Measurements from ENCODE around the gene PARP3. TPM values are rescaled to one million over a fixed set of nuclear protein-coding genes. Genes with fewer than 3 reads are reported as not detected.

The PARP3 gene
- polyA plus RNA-seq, 2 of the 4 experiments (the other 2 are of a cell fraction), result 7.6 to 11.0 TPM

GRCh38 chr3:51968883-51969678 is 26.9 kb downstream of the PARP3 start:
- ChIA-PET CTCF (interaction anchor here (0.9 to 7.1 kb wide), 4 partner anchors 10 to 300 kb away, joined by 3 to 53 read pairs (median 20); partner anchors contain the start of genes ACY1, PARP3 and RRP9), POLR2A (interaction anchor here (0.6 to 0.9 kb wide), 4 partner anchors 14 to 27 kb away, joined by 3 to 6 read pairs (median 3); partner anchors contain the start of genes ACY1, PARP3, RPL29 and RRP9)
- 87% methylated on average over 6 of the region's 6 CpGs for WGBS (ENCODE audit: missing lambda C conversion rate)
- TF ChIP-seq EHF (CRISPR knock-in tag; IDR thresholded peaks at IDR 0.05), result no peak
- no peak for TF ChIP-seq MYC (IDR thresholded peaks at IDR 0.05; ENCODE audit: borderline replicate concordance, low read length)
- no peak for TF ChIP-seq NR3C1 (IDR thresholded peaks at IDR 0.05)
- TF ChIP-seq HOXB13 (CRISPR knock-in tag; IDR thresholded peaks at IDR 0.05; ENCODE audit: low read depth), result no peak
- no peak for TF ChIP-seq BHLHE40 (IDR thresholded peaks at IDR 0.05; ENCODE audit: low read depth, low read length)
- no peak for TF ChIP-seq MAFK (IDR thresholded peaks at IDR 0.05; ENCODE audit: partially characterized antibody)
- no peak for TF ChIP-seq USF2 (IDR thresholded peaks at IDR 0.05)
- TF ChIP-seq, protein P1, sequence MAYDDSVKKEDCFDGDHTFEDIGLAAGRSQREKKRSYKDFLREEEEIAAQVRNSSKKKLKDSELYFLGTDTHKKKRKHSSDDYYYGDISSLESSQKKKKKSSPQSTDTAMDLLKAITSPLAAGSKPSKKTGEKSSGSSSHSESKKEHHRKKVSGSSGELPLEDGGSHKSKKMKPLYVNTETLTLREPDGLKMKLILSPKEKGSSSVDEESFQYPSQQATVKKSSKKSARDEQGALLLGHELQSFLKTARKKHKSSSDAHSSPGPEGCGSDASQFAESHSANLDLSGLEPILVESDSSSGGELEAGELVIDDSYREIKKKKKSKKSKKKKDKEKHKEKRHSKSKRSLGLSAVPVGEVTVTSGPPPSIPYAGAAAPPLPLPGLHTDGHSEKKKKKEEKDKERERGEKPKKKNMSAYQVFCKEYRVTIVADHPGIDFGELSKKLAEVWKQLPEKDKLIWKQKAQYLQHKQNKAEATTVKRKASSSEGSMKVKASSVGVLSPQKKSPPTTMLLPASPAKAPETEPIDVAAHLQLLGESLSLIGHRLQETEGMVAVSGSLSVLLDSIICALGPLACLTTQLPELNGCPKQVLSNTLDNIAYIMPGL (CRISPR knock-in tag; IDR thresholded peaks at IDR 0.05; ENCODE audit: borderline replicate concordance), result no peak
- TF ChIP-seq, protein P2, sequence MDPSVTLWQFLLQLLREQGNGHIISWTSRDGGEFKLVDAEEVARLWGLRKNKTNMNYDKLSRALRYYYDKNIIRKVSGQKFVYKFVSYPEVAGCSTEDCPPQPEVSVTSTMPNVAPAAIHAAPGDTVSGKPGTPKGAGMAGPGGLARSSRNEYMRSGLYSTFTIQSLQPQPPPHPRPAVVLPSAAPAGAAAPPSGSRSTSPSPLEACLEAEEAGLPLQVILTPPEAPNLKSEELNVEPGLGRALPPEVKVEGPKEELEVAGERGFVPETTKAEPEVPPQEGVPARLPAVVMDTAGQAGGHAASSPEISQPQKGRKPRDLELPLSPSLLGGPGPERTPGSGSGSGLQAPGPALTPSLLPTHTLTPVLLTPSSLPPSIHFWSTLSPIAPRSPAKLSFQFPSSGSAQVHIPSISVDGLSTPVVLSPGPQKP (IDR thresholded peaks at IDR 0.05; ENCODE audit: low read depth, low read length), result no peak
- no peak for FAIRE-seq
- Histone ChIP-seq H3K9me3 (no peaks in the 10 kb centered on the region), H3K4me3 (no peak overlapping the region), H3K4me2 (peak overlapping the region; percentile 84), H3K27ac (no peak overlapping the region; a peak in 1 of 6 replicates), H3K4me1 (peaks cover 17% of the 10 kb centered on the region)
- DNase-seq (ENCODE audit: low read depth in 1 of 2, low spot score in 1 of 2), result no peak
- ATAC-seq, result no peak

DNA sequence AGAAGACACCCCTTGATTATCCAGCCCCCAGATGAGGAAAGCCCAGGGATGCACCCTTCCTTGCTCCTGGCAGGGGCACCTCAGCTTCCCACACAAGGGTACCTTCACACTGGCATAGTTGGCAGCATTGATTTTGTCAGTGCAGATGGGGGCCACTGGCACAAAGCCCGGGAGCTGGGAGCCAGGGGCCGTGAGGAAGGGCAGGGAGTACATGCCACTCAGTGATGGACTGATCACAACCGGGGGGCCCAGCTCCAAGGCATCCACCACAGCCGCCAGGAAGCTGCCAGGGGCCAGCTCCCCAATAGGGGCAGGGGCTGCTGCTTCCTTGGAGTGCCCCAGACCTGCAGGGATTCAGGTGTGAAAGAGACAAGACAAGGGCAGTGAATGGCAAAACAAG is 27.7 kb downstream of the PARP3 start:
- ATAC-seq (no peak), FAIRE-seq (no peak), DNase-seq (ENCODE audit: low read depth in 1 of 2, low spot score in 1 of 2) (no peak)
- Histone ChIP-seq H3K27ac (no peak overlapping the region), H3K4me2 (no peak overlapping the region), H3K4me3 (no peak overlapping the region), H3K9me3 (no peaks in the 10 kb centered on the region), H3K4me1 (peaks cover 23% of the 10 kb centered on the region)
- ChIA-PET POLR2A (interaction anchor here (0.7 to 0.9 kb wide), 3 partner anchors 26 to 28 kb away, joined by 3 to 6 read pairs (median 3); partner anchors contain the start of genes PARP3, RPL29 and RRP9), CTCF (interaction anchor here (0.9 to 7.1 kb wide), 4 partner anchors 10 to 300 kb away, joined by 3 to 53 read pairs (median 20); partner anchors contain the start of genes ACY1, PARP3 and RRP9)
- TF ChIP-seq EHF (CRISPR knock-in tag; IDR thresholded peaks at IDR 0.05) (no peak), RAD21 (conservative IDR thresholded peaks at IDR 0.05 in 1 of 2, IDR thresholded peaks at IDR 0.05 in 1 of 2) (no peak), JUNB (IDR thresholded peaks at IDR 0.05) (no peak), POLR2AphosphoS2 (conservative IDR thresholded peaks at IDR 0.05; ENCODE audit: low read length) (no peak), FOSL2 (IDR thresholded peaks at IDR 0.05) (no peak), FOSL2 (CRISPR knock-in tag; IDR thresholded peaks at IDR 0.05) (no peak), EHMT2 (IDR thresholded peaks at IDR 0.05; ENCODE audit: low read depth) (no peak), SREBF2 (IDR thresholded peaks at IDR 0.05) (no peak), HOXB5 (CRISPR knock-in tag; IDR thresholded peaks at IDR 0.05) (no peak), HOXA7 (CRISPR knock-in tag; IDR thresholded peaks at IDR 0.05) (no peak), NR3C1 (IDR thresholded peaks at IDR 0.05) (no peak), CEBPB (IDR thresholded peaks at IDR 0.05) (no peak), KDM5A (IDR thresholded peaks at IDR 0.05) (no peak), FOSB (CRISPR knock-in tag; IDR thresholded peaks at IDR 0.05) (no peak), NFE2L2 (conservative IDR thresholded peaks at IDR 0.05; ENCODE audit: low read length) (no peak), HOXB13 (CRISPR knock-in tag; IDR thresholded peaks at IDR 0.05; ENCODE audit: low read depth) (no peak)
- TF ChIP-seq, protein P3, sequence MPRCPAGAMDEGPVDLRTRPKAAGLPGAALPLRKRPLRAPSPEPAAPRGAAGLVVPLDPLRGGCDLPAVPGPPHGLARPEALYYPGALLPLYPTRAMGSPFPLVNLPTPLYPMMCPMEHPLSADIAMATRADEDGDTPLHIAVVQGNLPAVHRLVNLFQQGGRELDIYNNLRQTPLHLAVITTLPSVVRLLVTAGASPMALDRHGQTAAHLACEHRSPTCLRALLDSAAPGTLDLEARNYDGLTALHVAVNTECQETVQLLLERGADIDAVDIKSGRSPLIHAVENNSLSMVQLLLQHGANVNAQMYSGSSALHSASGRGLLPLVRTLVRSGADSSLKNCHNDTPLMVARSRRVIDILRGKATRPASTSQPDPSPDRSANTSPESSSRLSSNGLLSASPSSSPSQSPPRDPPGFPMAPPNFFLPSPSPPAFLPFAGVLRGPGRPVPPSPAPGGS (IDR thresholded peaks at IDR 0.05), result no peak
- TF ChIP-seq, protein P4, sequence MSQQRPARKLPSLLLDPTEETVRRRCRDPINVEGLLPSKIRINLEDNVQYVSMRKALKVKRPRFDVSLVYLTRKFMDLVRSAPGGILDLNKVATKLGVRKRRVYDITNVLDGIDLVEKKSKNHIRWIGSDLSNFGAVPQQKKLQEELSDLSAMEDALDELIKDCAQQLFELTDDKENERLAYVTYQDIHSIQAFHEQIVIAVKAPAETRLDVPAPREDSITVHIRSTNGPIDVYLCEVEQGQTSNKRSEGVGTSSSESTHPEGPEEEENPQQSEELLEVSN (IDR thresholded peaks at IDR 0.05; ENCODE audit: borderline replicate concordance, low read depth), result no peak
- TF ChIP-seq, protein P5, sequence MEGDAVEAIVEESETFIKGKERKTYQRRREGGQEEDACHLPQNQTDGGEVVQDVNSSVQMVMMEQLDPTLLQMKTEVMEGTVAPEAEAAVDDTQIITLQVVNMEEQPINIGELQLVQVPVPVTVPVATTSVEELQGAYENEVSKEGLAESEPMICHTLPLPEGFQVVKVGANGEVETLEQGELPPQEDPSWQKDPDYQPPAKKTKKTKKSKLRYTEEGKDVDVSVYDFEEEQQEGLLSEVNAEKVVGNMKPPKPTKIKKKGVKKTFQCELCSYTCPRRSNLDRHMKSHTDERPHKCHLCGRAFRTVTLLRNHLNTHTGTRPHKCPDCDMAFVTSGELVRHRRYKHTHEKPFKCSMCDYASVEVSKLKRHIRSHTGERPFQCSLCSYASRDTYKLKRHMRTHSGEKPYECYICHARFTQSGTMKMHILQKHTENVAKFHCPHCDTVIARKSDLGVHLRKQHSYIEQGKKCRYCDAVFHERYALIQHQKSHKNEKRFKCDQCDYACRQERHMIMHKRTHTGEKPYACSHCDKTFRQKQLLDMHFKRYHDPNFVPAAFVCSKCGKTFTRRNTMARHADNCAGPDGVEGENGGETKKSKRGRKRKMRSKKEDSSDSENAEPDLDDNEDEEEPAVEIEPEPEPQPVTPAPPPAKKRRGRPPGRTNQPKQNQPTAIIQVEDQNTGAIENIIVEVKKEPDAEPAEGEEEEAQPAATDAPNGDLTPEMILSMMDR (IDR thresholded peaks at IDR 0.05), result no peak
- 71% methylated on average over 1 of the region's 4 CpGs for WGBS (ENCODE audit: missing lambda C conversion rate)

All from A549 (cell line).